Karpas-422 (cell line): ENCODE results near the gene TRIM8. TPM values are rescaled to one million over a fixed set of nuclear protein-coding genes. Genes with fewer than 3 reads are reported as not detected.

Experiments
- DNase-seq: peaks from one replicate; pipeline ENCODE4 v3.0.0-alpha.2; 2015
- H2AFZ ChIP-seq: fragments of 200-600 bp; sonication (generic); 2 replicates; pipeline ENCODE4 v1.6.1; 2014; ENCODE audit warnings: antibody characterized with exemption, low read length, mixed read lengths
- H3K27ac ChIP-seq: fragments of 200-600 bp; sonication (generic); 2 replicates; pipeline ENCODE4 v1.5.1; 2014; ENCODE audit warnings: mild to moderate bottlenecking, low read length, moderate library complexity
- H3K27me3 ChIP-seq: fragments of 200-600 bp; sonication (generic); 2 replicates; pipeline ENCODE4 v1.6.1; 2014; ENCODE audit warnings: low read length, mixed read lengths
- H3K36me3 ChIP-seq: fragments of 200-600 bp; sonication (generic); 2 replicates; pipeline ENCODE4 v1.6.1; 2014; ENCODE audit warnings: low read length, mixed read lengths; ENCODE audit not compliant: insufficient read depth
- H3K4me1 ChIP-seq: fragments of 200-600 bp; sonication (generic); 2 replicates; pipeline ENCODE4 v1.6.1; 2014; ENCODE audit warnings: mild to moderate bottlenecking, low read length, mixed read lengths
- H3K4me2 ChIP-seq: fragments of 200-600 bp; sonication (generic); 2 replicates; pipeline ENCODE4 v1.6.1; 2014; ENCODE audit warnings: low read length, low read depth, mild to moderate bottlenecking; ENCODE audit not compliant: poor library complexity, severe bottlenecking
- H3K4me3 ChIP-seq: fragments of 200-600 bp; sonication (generic); 2 replicates; pipeline ENCODE4 v1.5.1; 2014; ENCODE audit warnings: mild to moderate bottlenecking, antibody characterized with exemption, low read length, mixed read lengths
- H3K79me2 ChIP-seq: fragments of 200-600 bp; sonication (generic); 2 replicates; pipeline ENCODE4 v1.6.1; 2014; ENCODE audit warnings: mild to moderate bottlenecking, low read length, mixed read lengths
- H3K9ac ChIP-seq: fragments of 200-600 bp; sonication (generic); 2 replicates; pipeline ENCODE4 v1.6.0; 2014; ENCODE audit warnings: low read length
- H3K9me2 ChIP-seq: fragments of 200-600 bp; sonication (generic), shearing (Covaris generic); replicated peaks from 2 replicates; pipeline ENCODE4 v1.6.0; 2014; ENCODE audit warnings: mild to moderate bottlenecking, low read length, moderate library complexity; ENCODE audit not compliant: insufficient read depth
- H3K9me3 ChIP-seq: fragments of 300-700, 200-600 bp; sonication (generic); 2 replicates; pipeline ENCODE4 v1.6.1; 2014; ENCODE audit warnings: low read length, mixed read lengths
- H4K20me1 ChIP-seq: fragments of 200-600 bp; sonication (generic); 2 replicates; pipeline ENCODE4 v1.6.1; 2014; ENCODE audit warnings: mild to moderate bottlenecking, antibody characterized with exemption, low read length, low read depth; ENCODE audit not compliant: insufficient read depth
- total RNA-seq: library from RNA; depleted of rRNA; stranded (reverse); fragments of >200 nt; shearing (Covaris generic); gene quantifications from 2 replicates; pipeline ENCODE4 v1.2.3, GENCODE V29; 2014; ENCODE audit warnings: low replicate concordance

The TRIM8 gene
- total RNA-seq, 1 experiment from 2014 or later, result 111 TPM

DNA sequence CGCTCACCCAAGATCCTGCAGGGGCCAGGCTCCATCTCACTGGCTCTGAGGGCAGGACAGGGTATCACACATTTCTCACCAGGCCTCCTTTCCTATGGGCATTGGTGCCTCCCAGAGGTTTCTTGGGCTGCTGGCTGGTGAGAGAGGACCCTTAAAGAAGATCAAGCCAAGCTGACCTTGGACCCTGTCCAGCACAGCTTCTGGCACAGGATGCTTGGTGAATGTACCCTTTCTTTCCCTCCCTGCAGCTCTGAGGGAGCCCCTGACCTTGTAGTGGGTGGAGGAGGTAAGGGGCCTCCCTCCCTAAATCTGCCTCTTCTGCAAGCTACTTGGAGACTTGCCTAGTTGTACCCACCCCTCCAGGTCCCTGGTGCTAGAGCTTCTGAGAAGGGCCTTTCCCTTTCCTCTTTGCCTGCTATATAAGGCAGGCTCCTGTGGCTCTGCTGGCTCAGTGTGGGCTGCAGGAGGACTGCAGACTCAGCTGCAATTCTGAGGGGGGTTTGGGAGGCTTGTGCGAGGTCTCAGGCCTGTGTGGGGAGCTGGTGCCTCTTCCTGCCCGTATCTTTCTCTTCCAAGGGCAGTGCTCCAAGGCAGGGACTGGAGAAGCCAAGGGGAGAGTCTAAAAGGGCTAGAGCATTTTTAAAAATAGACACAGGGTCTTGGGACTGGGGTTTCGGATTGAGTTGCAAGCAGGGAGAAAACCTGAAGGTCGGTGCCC lies 11.7 kb upstream of the TRIM8 start:
- 0 out of 2 replicates have a peak overlapping the region, but pooled peaks have one; percentile 24 for H3K9ac ChIP-seq
- DNase-seq, result no peak
- H3K9me2 ChIP-seq, result no peaks in the 10 kb centered on the region
- no peaks in the 10 kb centered on the region for H3K79me2 ChIP-seq
- peaks cover 8% of the 10 kb centered on the region for H3K4me1 ChIP-seq
- H3K4me3 ChIP-seq, result no peak overlapping the region
- H4K20me1 ChIP-seq, result no peaks in the 10 kb centered on the region
- H2AFZ ChIP-seq, result no peak overlapping the region
- H3K4me2 ChIP-seq, result no peak overlapping the region
- no peak overlapping the region; the same call in 1 of the 2 replicates for H3K27ac ChIP-seq
- no peaks in the 10 kb centered on the region for H3K36me3 ChIP-seq
- no peaks in the 10 kb centered on the region for H3K27me3 ChIP-seq
- no peaks in the 10 kb centered on the region for H3K9me3 ChIP-seq

DNA sequence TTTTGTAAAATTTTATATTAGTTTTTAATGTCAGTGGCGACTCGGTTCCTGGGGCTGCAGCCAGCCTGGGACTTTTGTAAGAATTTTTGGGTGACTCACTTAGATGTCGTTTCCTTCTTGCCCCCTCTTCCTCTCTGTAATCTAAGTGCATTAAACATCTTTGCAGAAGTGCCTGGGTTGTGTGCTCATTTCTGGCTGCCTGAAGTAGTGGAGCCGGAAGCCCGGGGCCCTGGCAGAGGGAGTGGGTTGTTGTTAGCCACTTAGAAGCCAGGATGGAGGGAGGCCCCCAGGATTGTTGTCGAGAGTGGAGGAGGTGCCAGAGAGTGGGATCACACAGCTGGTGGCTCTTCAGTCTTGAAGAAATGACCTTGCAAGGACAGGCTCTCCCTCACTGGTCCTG lies 11.0 kb upstream of the TRIM8 start:
- Histone ChIP-seq H4K20me1 (no peaks in the 10 kb centered on the region), H3K4me2 (no peak overlapping the region), H3K9ac (no peak overlapping the region), H2AFZ (no peak overlapping the region), H3K27me3 (no peaks in the 10 kb centered on the region), H3K36me3 (no peaks in the 10 kb centered on the region), H3K27ac (no peak overlapping the region; the same call in 1 of the 2 replicates), H3K4me3 (no peak overlapping the region), H3K9me3 (no peaks in the 10 kb centered on the region), H3K9me2 (no peaks in the 10 kb centered on the region), H3K79me2 (no peaks in the 10 kb centered on the region), H3K4me1 (peaks cover 8% of the 10 kb centered on the region)
- no peak for DNase-seq

GRCh38 chr10:102633848-102634247 lies 10.4 kb upstream of the TRIM8 start:
- no peak overlapping the region for H2AFZ ChIP-seq
- no peak overlapping the region for H3K4me2 ChIP-seq
- H3K79me2 ChIP-seq, result no peaks in the 10 kb centered on the region
- H3K9me3 ChIP-seq, result no peaks in the 10 kb centered on the region
- no peak overlapping the region for H3K4me3 ChIP-seq
- H3K4me1 ChIP-seq, result peaks cover 8% of the 10 kb centered on the region
- DNase-seq, result no peak
- no peaks in the 10 kb centered on the region for H3K36me3 ChIP-seq
- H3K27ac ChIP-seq, result no peak overlapping the region
- no peak overlapping the region for H3K9ac ChIP-seq
- H3K9me2 ChIP-seq, result no peaks in the 10 kb centered on the region
- no peaks in the 10 kb centered on the region for H4K20me1 ChIP-seq
- H3K27me3 ChIP-seq, result no peaks in the 10 kb centered on the region

DNA sequence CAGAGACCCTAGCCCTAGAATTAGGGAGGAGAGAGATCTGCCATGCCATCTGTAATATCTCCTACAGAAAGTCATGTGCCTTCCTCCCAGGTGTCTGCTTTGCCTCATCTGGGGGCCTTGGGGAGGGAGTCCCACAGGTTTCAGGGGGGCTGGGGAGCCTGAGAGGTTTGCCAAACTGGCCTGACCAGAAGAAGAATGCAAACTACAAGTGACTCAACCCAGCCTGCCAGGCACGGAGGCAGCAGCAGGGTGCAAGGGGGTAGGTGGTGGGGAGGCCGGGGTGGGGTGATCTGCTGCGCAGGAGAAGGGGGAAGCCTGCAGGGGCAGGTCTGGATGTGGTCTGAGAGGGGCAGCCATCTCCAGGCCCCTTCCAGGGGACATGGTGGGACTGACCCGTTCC lies 9.6 kb upstream of the TRIM8 start:
- H3K4me2 ChIP-seq, result no peak overlapping the region
- H3K9me2 ChIP-seq, result no peaks in the 10 kb centered on the region
- no peak overlapping the region for H2AFZ ChIP-seq
- peaks cover 8% of the 10 kb centered on the region for H3K4me1 ChIP-seq
- no peaks in the 10 kb centered on the region for H3K9me3 ChIP-seq
- H3K4me3 ChIP-seq, result no peak overlapping the region
- H3K79me2 ChIP-seq, result no peaks in the 10 kb centered on the region
- no peaks in the 10 kb centered on the region for H3K27me3 ChIP-seq
- H3K9ac ChIP-seq, result no peak overlapping the region
- H3K36me3 ChIP-seq, result no peaks in the 10 kb centered on the region
- no peaks in the 10 kb centered on the region for H4K20me1 ChIP-seq
- no peak overlapping the region for H3K27ac ChIP-seq
- DNase-seq, result no peak

- H3K4me2 ChIP-seq, result no peak overlapping the region
- H3K9me2 ChIP-seq, result no peaks in the 10 kb centered on the region
- DNase-seq, result peak; percentile 54
- no peaks in the 10 kb centered on the region for H3K27me3 ChIP-seq
- H3K36me3 ChIP-seq, result no peaks in the 10 kb centered on the region
- H3K27ac ChIP-seq, result no peak overlapping the region
- H3K79me2 ChIP-seq, result no peaks in the 10 kb centered on the region
- H3K4me3 ChIP-seq, result no peak overlapping the region
- H3K9ac ChIP-seq, result no peak overlapping the region
- H3K9me3 ChIP-seq, result no peaks in the 10 kb centered on the region
- no peak overlapping the region for H2AFZ ChIP-seq
- H3K4me1 ChIP-seq, result peaks cover 8% of the 10 kb centered on the region
- no peaks in the 10 kb centered on the region for H4K20me1 ChIP-seq
Measured at GRCh38 chr10:102635377-102635776, 8.9 kb upstream of the TRIM8 start.

GRCh38 chr10:102639537-102639936 lies 4.7 kb upstream of the TRIM8 start:
- Histone ChIP-seq H2AFZ (no peak overlapping the region), H4K20me1 (no peaks in the 10 kb centered on the region)
- DNase-seq, result no peak

DNA sequence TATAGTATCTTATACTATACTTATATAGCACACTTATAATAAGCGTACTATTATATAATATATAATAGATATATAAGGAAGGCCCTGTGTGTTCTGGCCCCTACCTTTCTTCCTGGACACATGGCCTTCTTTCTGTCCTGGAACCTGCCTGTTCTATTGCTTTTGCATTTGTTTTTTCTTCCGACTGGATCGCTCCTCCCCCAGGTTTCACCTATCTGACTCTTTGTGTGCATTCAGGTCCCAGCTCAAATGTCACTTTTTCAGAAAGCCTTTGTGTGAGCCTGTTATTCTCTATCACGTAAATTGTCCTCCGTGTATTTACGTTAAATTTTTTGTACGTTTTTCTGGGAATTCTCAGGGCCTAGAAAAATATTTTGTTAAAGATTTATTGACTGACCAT lies 2.9 kb upstream of the TRIM8 start:
- Histone ChIP-seq H4K20me1 (peaks cover under 1% of the 10 kb centered on the region; the same call in 1 of the 2 replicates), H3K9me3 (no peaks in the 10 kb centered on the region), H3K9me2 (no peaks in the 10 kb centered on the region), H3K9ac (peak overlapping the region; percentile 47; the same call in 1 of the 2 replicates), H3K4me2 (peak overlapping the region; percentile 96), H3K4me1 (peaks cover 18% of the 10 kb centered on the region), H3K27ac (no peak overlapping the region), H3K27me3 (no peaks in the 10 kb centered on the region), H2AFZ (no peak overlapping the region), H3K79me2 (peaks cover 29% of the 10 kb centered on the region), H3K36me3 (no peaks in the 10 kb centered on the region), H3K4me3 (peak overlapping the region; percentile 60)
- DNase-seq, result no peak

More at GRCh38 chr10:102639537-102639936, 4.7 kb upstream of the TRIM8 start:
- Histone ChIP-seq H3K4me3 (no peak overlapping the region), H3K79me2 (peaks cover 10% of the 10 kb centered on the region), H3K36me3 (no peaks in the 10 kb centered on the region), H3K4me2 (no peak overlapping the region), H3K9me2 (no peaks in the 10 kb centered on the region), H3K27me3 (no peaks in the 10 kb centered on the region), H3K4me1 (peaks cover 12% of the 10 kb centered on the region), H3K27ac (no peak overlapping the region), H3K9me3 (no peaks in the 10 kb centered on the region), H3K9ac (no peak overlapping the region)

DNA sequence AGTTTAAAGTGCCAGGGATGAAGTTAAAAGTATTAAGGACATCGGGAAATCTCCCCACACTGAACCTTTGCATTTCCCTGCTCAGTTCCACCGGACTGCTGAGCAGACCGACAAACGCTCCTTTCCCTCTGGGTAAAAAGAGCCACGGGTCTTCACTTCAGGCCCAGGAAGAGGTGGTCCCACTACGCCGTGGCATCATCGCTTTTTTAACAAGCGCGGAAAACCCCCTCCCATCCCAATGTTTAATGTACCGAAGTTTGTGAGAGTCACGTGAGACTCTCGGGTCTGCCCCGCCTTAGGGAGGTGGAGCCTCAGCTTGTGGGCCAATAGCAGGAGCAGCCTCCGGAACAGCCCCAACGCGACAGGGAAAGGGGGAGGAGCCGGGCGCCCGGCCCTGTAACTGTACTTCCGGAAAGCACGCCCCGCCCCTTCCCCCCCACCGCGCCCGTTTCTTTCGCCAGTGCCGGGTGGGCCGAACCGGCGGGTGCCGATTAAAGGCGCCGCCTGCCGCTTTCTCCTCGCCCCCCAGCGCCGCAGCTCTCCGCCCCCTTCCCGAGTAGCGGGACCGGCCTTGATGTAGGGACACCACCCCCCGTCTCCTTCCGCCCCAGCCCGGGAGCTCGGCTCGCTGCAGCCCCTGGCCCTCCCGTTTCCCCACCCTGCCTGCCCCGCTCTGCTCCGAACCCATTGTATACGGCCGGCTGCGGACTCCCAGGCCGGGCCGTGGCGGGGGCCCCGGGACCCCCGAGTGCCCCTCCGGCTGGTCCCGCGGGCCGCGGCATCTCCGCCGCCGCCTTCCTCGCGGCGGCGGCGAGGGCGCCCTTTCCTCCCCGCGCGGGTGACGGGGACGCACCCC lies 2.2 kb upstream of the TRIM8 start:
- Histone ChIP-seq H3K9me2 (no peaks in the 10 kb centered on the region), H3K9ac (peak overlapping the region; percentile 94), H3K4me1 (peaks cover 25% of the 10 kb centered on the region), H3K4me3 (peak overlapping the region; percentile 84), H2AFZ (no peak overlapping the region), H3K79me2 (peaks cover 36% of the 10 kb centered on the region), H3K9me3 (no peaks in the 10 kb centered on the region), H3K36me3 (no peaks in the 10 kb centered on the region), H4K20me1 (peaks cover 4% of the 10 kb centered on the region; the same call in 1 of the 2 replicates), H3K27ac (peak overlapping the region; percentile 98), H3K4me2 (peak overlapping the region; percentile 96), H3K27me3 (no peaks in the 10 kb centered on the region)
- DNase-seq, result peak; percentile 98
